Astrocyte (in vitro differentiated cells and primary cell): ENCODE data around the gene EGFL7. TPM values are rescaled to one million over a fixed set of nuclear protein-coding genes. Genes with fewer than 3 reads are reported as not detected.

Experiments used
- DNase-seq: peaks from one replicate; pipeline ENCODE4 v3.0.0-alpha.2; 2010; ENCODE audit warnings: low read depth
- FAIRE-seq: peaks from 2 replicates; lab custom pipeline; 2011; peaks lifted over from hg19 to GRCh38; lab: Jason Lieb, UNC
- H2AFZ ChIP-seq: 2 replicates; pipeline ENCODE4 v1.6.0; 2012; ENCODE audit warnings: low read depth, low read length, inconsistent platforms
- H3K27ac ChIP-seq: 2 replicates; pipeline ENCODE4 v1.5.1; 2011; ENCODE audit warnings: low read depth, low read length, inconsistent platforms
- H3K27me3 ChIP-seq: 2 replicates; pipeline ENCODE4 v1.6.0; 2011; ENCODE audit warnings: low read length, inconsistent platforms; ENCODE audit not compliant: insufficient read depth
- H3K36me3 ChIP-seq: 2 replicates; pipeline ENCODE4 v1.5.1; 2011; ENCODE audit warnings: low read length, inconsistent platforms; ENCODE audit not compliant: insufficient read depth
- H3K4me1 ChIP-seq: 2 replicates; pipeline ENCODE4 v1.5.1; 2011; ENCODE audit warnings: low read length, inconsistent platforms; ENCODE audit not compliant: insufficient read depth
- H3K4me2 ChIP-seq: 2 replicates; pipeline ENCODE4 v1.6.0; 2012; ENCODE audit warnings: low read length, inconsistent platforms
- H3K4me3 ChIP-seq: 2 replicates; pipeline ENCODE4 v1.5.1; 2011; ENCODE audit warnings: low read depth, mild to moderate bottlenecking, low read length, inconsistent platforms; ENCODE audit not compliant: insufficient read depth
- H3K79me2 ChIP-seq: 2 replicates; pipeline ENCODE4 v1.6.0; 2012; ENCODE audit warnings: mild to moderate bottlenecking, low read length, inconsistent platforms; ENCODE audit not compliant: insufficient read depth
- H3K9ac ChIP-seq: 2 replicates; pipeline ENCODE4 v1.6.0; 2012; ENCODE audit warnings: mild to moderate bottlenecking, low read length, inconsistent platforms
- H3K9me3 ChIP-seq: 2 replicates; pipeline ENCODE4 v1.5.1; 2012; ENCODE audit warnings: low read depth, mild to moderate bottlenecking, low read length, inconsistent platforms; ENCODE audit not compliant: insufficient read depth
- H4K20me1 ChIP-seq: 2 replicates; pipeline ENCODE4 v1.6.0; 2012; ENCODE audit warnings: low read length, inconsistent platforms; ENCODE audit not compliant: insufficient read depth
- H3K27ac Mint-ChIP-seq: one replicate; pipeline ENCODE4 v1.8.0; 2021; ENCODE audit warnings: mild to moderate bottlenecking, mixed read lengths; ENCODE audit not compliant: unreplicated experiment
- H3K27me3 Mint-ChIP-seq: one replicate; pipeline ENCODE4 v1.8.0; 2021; ENCODE audit warnings: low read depth, mixed read lengths; ENCODE audit not compliant: unreplicated experiment
- H3K36me3 Mint-ChIP-seq: one replicate; pipeline ENCODE4 v1.8.0; 2021; ENCODE audit warnings: low read depth, mixed read lengths; ENCODE audit not compliant: unreplicated experiment
- H3K4me1 Mint-ChIP-seq: one replicate; pipeline ENCODE4 v1.8.0; 2021; ENCODE audit warnings: low read depth, mixed read lengths; ENCODE audit not compliant: unreplicated experiment
- H3K4me3 Mint-ChIP-seq: one replicate; pipeline ENCODE4 v1.8.0; 2021; ENCODE audit warnings: mild to moderate bottlenecking, moderate library complexity, mixed read lengths; ENCODE audit not compliant: unreplicated experiment
- H3K9me3 Mint-ChIP-seq: one replicate; pipeline ENCODE4 v1.8.0; 2021; ENCODE audit warnings: mild to moderate bottlenecking, mixed read lengths; ENCODE audit not compliant: unreplicated experiment
- EZH2 ChIP-seq: IDR thresholded peaks from 2 replicates; pipeline ENCODE4 v1.6.1; 2012; ENCODE audit warnings: mild to moderate bottlenecking, low read length, inconsistent platforms; ENCODE audit not compliant: insufficient read depth
- total RNA-seq: library from RNA; stranded (reverse); gene quantifications from 2 replicates; pipeline ENCODE4 v1.2.1, GENCODE V29; 2021
- TF ChIP-seq, protein P1 (sequence below): IDR thresholded peaks from 2 replicates; pipeline ENCODE4 v1.5.1; 2011; ENCODE audit warnings: low read depth, mild to moderate bottlenecking, inconsistent platforms, low read length, moderate library complexity; ENCODE audit not compliant: insufficient read depth

Gene EGFL7
- total RNA-seq, 1 donor from 2014 or later = 12.3 TPM

DNA sequence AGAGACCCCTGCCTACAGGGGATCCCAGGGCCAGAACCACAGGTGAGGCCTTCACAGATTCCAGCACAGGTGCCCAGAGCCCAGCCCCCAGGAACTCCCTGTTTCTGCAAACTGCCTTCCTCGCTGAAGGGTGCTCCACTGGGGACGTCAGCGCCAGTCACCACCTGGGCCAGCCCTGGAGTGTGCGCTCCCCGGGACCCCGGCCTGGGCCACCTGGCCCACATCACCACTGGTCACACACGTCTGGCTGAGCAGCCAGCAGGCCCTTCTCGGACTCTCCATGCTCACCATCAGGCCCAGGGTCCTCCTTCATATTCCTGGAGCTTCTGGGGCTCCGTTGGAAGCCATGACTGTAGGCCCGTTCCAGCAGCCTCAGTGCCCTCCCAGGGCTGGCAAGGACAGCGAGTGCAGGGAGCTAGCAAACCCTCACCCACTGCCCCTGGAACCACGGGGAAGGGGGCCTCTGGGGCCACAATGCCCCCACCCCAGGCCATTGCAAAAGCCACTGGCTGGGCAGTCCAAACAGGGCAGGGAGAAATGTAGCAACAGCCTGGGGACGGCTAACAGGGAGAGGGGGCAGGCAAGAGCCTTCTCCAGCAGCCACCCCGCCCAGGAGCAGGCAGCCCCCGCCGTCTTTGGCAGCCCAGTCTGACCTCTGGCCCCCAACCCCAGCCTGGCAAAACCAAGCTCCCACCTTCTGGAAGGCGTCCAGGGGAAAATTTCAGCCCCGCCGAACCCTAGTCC is 23.2 kb downstream of the EGFL7 start:
- Histone ChIP-seq H3K36me3 (no peaks in the 10 kb centered on the region), H2AFZ (peak overlapping the region; percentile 86), H4K20me1 (peaks cover 42% of the 10 kb centered on the region), H3K27ac (no peak overlapping the region), H3K4me3 (peak overlapping the region; percentile 65), H3K79me2 (peaks cover 17% of the 10 kb centered on the region), H3K27me3 (no peaks in the 10 kb centered on the region), H3K9me3 (no peaks in the 10 kb centered on the region), H3K9ac (peak overlapping the region; percentile 76), H3K4me1 (peaks cover 7% of the 10 kb centered on the region), H3K4me2 (peak overlapping the region; percentile 95)
- no peak for FAIRE-seq
- no peaks in the 10 kb centered on the region for H3K4me1 Mint-ChIP-seq
- H3K4me3 Mint-ChIP-seq = peak overlapping the region; percentile 88
- peaks cover 13% of the 10 kb centered on the region for H3K27me3 Mint-ChIP-seq
- no peak overlapping the region for H3K27ac Mint-ChIP-seq
- TF ChIP-seq, protein P1, sequence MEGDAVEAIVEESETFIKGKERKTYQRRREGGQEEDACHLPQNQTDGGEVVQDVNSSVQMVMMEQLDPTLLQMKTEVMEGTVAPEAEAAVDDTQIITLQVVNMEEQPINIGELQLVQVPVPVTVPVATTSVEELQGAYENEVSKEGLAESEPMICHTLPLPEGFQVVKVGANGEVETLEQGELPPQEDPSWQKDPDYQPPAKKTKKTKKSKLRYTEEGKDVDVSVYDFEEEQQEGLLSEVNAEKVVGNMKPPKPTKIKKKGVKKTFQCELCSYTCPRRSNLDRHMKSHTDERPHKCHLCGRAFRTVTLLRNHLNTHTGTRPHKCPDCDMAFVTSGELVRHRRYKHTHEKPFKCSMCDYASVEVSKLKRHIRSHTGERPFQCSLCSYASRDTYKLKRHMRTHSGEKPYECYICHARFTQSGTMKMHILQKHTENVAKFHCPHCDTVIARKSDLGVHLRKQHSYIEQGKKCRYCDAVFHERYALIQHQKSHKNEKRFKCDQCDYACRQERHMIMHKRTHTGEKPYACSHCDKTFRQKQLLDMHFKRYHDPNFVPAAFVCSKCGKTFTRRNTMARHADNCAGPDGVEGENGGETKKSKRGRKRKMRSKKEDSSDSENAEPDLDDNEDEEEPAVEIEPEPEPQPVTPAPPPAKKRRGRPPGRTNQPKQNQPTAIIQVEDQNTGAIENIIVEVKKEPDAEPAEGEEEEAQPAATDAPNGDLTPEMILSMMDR = no peak
- TF ChIP-seq EZH2 = no peak
- H3K36me3 Mint-ChIP-seq = no peaks in the 10 kb centered on the region
- no peak for DNase-seq
- no peaks in the 10 kb centered on the region for H3K9me3 Mint-ChIP-seq

DNA sequence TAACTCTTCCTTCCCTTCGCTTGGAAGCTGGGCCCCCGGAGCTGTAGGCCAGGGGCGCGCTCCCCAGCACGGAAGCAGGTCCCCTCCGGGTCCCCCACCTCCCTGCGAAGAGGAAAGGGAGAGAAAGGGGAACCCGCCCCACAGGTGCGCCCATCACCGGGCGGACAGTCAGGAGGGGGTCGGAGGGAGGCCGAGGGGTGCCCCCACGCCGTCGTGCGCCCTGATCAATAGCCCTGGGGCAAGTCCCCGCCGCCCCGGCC is 23.7 kb downstream of the EGFL7 start:
- Histone ChIP-seq H4K20me1 (peaks cover 38% of the 10 kb centered on the region), H3K4me2 (peak overlapping the region; percentile 95), H3K27me3 (no peaks in the 10 kb centered on the region), H3K9me3 (no peaks in the 10 kb centered on the region), H3K27ac (no peak overlapping the region), H3K4me3 (peak overlapping the region; percentile 65), H3K4me1 (peaks cover 7% of the 10 kb centered on the region), H3K9ac (peak overlapping the region; percentile 76), H3K36me3 (no peaks in the 10 kb centered on the region), H3K79me2 (peaks cover 17% of the 10 kb centered on the region), H2AFZ (peak overlapping the region; percentile 86)
- Mint-ChIP-seq H3K27ac (no peak overlapping the region), H3K9me3 (no peaks in the 10 kb centered on the region), H3K27me3 (peaks cover 16% of the 10 kb centered on the region), H3K4me1 (no peaks in the 10 kb centered on the region), H3K36me3 (no peaks in the 10 kb centered on the region), H3K4me3 (peak overlapping the region; percentile 88)
- no peak for FAIRE-seq
- no peak for TF ChIP-seq EZH2
- TF ChIP-seq, protein P1 = no peak
- no peak for DNase-seq
